Left ventricle myocardium inferior (tissue), 1 donor: ENCODE measurements around the gene CCDC158. TPM values are rescaled to one million over a fixed set of nuclear protein-coding genes. Genes with fewer than 3 reads are reported as not detected.
"Not testable (repeated sequence)": the region's sequence is repeated elsewhere in the genome, so short reads cannot be mapped to it uniquely, and the experiment has no call there.

ENCODE experiments used
- DNase-seq: peaks from one replicate; pipeline ENCODE4 v3.0.0-alpha.2; 2020
- H3K27ac ChIP-seq: fragments of 200-600 bp; replicated peaks from 2 replicates; pipeline ENCODE4 v1.8.0; 2021
- H3K27me3 ChIP-seq: fragments of 200-600 bp; 2 replicates; pipeline ENCODE4 v1.8.0; 2021; ENCODE audit warnings: low read depth
- H3K36me3 ChIP-seq: fragments of 200-600 bp; 2 replicates; pipeline ENCODE4 v1.8.0; 2021
- H3K4me1 ChIP-seq: fragments of 200-600 bp; 2 replicates; pipeline ENCODE4 v1.8.0; 2021
- H3K4me3 ChIP-seq: fragments of 200-600 bp; 2 replicates; pipeline ENCODE4 v1.8.0; 2021; ENCODE audit warnings: mild to moderate bottlenecking, moderate library complexity
- H3K9me3 ChIP-seq: fragments of 200-600 bp; replicated peaks from 2 replicates; pipeline ENCODE4 v1.8.0; 2021
- CTCF ChIP-seq: fragments of 200-600 bp; IDR thresholded peaks from 2 replicates; pipeline ENCODE4 v1.8.0; 2021; ENCODE audit warnings: antibody characterized with exemption, mild to moderate bottlenecking, borderline replicate concordance
- intact Hi-C: fragments of 100-400 bp; cut with micrococcal nuclease; formaldehyde crosslinking; loops from one replicate; pipeline ENCODE4 v1.11.0; 2022
- total RNA-seq: library from RNA; stranded (reverse); fragmentation: NEBNext Ultra II Directional; extraction: Animal tissue kit (Norgen Biotek cat#: 25700); gene quantifications from one replicate; pipeline ENCODE4 v1.2.1, GENCODE V29; 2021
- donor health status: DM: no; HTN: yes; CAD: no; lungs with severe emphysema.

CCDC158 gene
- total RNA-seq, 1 donor from 2014 or later = 0.11 TPM

GRCh38 chr4:76293772-76294171 lies 127.2 kb downstream of the CCDC158 start:
- Histone ChIP-seq H3K4me3 (no peak overlapping the region), H3K27me3 (no peaks in the 10 kb centered on the region), H3K9me3 (peaks cover 21% of the 10 kb centered on the region), H3K27ac (peak overlapping the region; percentile 29), H3K36me3 (no peaks in the 10 kb centered on the region), H3K4me1 (peaks cover 4% of the 10 kb centered on the region)
- intact Hi-C loops = no loop called here
- TF ChIP-seq CTCF = no peak
- DNase-seq = no peak

- Histone ChIP-seq H3K4me3 (no peak overlapping the region), H3K9me3 (peaks cover 13% of the 10 kb centered on the region), H3K27me3 (no peaks in the 10 kb centered on the region), H3K36me3 (no peaks in the 10 kb centered on the region), H3K27ac (no peak overlapping the region), H3K4me1 (no peaks in the 10 kb centered on the region)
- intact Hi-C loops = no loop called here
- TF ChIP-seq CTCF = no peak
- DNase-seq = no peak
Observed at GRCh38 chr4:76292730-76293129, 128.2 kb downstream of the CCDC158 start.

- H3K36me3 ChIP-seq, intact Hi-C loops, H3K4me3 ChIP-seq, DNase-seq, H3K27me3 ChIP-seq, H3K4me1 ChIP-seq, H3K9me3 ChIP-seq, H3K27ac ChIP-seq: not testable (repeated sequence)
Observed at GRCh38 chr4:76287811-76288210, 133.1 kb downstream of the CCDC158 start.

- Histone ChIP-seq H3K36me3 (no peaks in the 10 kb centered on the region), H3K27me3 (no peaks in the 10 kb centered on the region), H3K4me3 (no peak overlapping the region), H3K4me1 (peaks cover 18% of the 10 kb centered on the region), H3K9me3 (peaks cover 7% of the 10 kb centered on the region), H3K27ac (no peak overlapping the region)
- intact Hi-C loops = no loop called here
- no peak for DNase-seq
- TF ChIP-seq CTCF = no peak
Observed at GRCh38 chr4:76283900-76284299, 137.0 kb downstream of the CCDC158 start.

- Histone ChIP-seq H3K9me3 (peaks cover 7% of the 10 kb centered on the region), H3K27me3 (no peaks in the 10 kb centered on the region), H3K27ac (no peak overlapping the region), H3K36me3 (no peaks in the 10 kb centered on the region), H3K4me1 (peaks cover 18% of the 10 kb centered on the region), H3K4me3 (no peak overlapping the region)
- no peak for DNase-seq
- no peak for TF ChIP-seq CTCF
- intact Hi-C loops = no loop called here
Observed at GRCh38 chr4:76282941-76283689, 137.8 kb downstream of the CCDC158 start.

GRCh38 chr4:76281594-76281993 lies 139.3 kb downstream of the CCDC158 start:
- H3K27me3 ChIP-seq, H3K4me3 ChIP-seq, intact Hi-C loops, H3K36me3 ChIP-seq, H3K9me3 ChIP-seq: not testable (repeated sequence)
- peaks cover 18% of the 10 kb centered on the region for H3K4me1 ChIP-seq
- DNase-seq = peak; percentile 39
- peak overlapping the region; percentile 39 for H3K27ac ChIP-seq
